Activated naive CD4-positive, alpha-beta T cell treated with anti-CD3 and anti-CD28 coated beads for 36 hours (primary cell): ENCODE results near the gene GALNT13. TPM values are rescaled to one million over a fixed set of nuclear protein-coding genes. Genes with fewer than 3 reads are reported as not detected.

Experiments
- CTCF ChIA-PET: fragments of 350-600 bp; sonication (Branson Sonifier 250); formaldehyde crosslinking; loops from one replicate; lab custom pipeline; 2021; ENCODE audit warnings: antibody characterized with exemption; lab: Charles Lee
- DNase-seq: peaks from one replicate; pipeline ENCODE4 v3.0.0-alpha.2; 2020
- H3K27ac Mint-ChIP-seq: one replicate; pipeline ENCODE4 v1.8.0; 2021; ENCODE audit warnings: mild to moderate bottlenecking, mixed read lengths
- H3K27me3 Mint-ChIP-seq: one replicate; pipeline ENCODE4 v1.8.0; 2021; ENCODE audit warnings: low read depth, mixed read lengths
- H3K36me3 Mint-ChIP-seq: one replicate; pipeline ENCODE4 v1.8.0; 2021; ENCODE audit warnings: low read depth, mixed read lengths
- H3K4me1 Mint-ChIP-seq: one replicate; pipeline ENCODE4 v1.8.0; 2021; ENCODE audit warnings: low read depth, mixed read lengths
- H3K4me3 Mint-ChIP-seq: one replicate; pipeline ENCODE4 v1.8.0; 2021; ENCODE audit warnings: mild to moderate bottlenecking, moderate library complexity, mixed read lengths
- H3K9me3 Mint-ChIP-seq: one replicate; pipeline ENCODE4 v1.8.0; 2021; ENCODE audit warnings: mixed read lengths
- intact Hi-C: fragments of 100-400 bp; cut with micrococcal nuclease; formaldehyde crosslinking; loops from one replicate; pipeline ENCODE4 v1.15.1; 2023
- total RNA-seq, 2 experiments: library from RNA; stranded (reverse); gene quantifications; one replicate each; pipeline ENCODE4 v1.2.3, GENCODE V29; 2021

The GALNT13 gene
- total RNA-seq, 2 experiments from 2014 or later = not detected

DNA sequence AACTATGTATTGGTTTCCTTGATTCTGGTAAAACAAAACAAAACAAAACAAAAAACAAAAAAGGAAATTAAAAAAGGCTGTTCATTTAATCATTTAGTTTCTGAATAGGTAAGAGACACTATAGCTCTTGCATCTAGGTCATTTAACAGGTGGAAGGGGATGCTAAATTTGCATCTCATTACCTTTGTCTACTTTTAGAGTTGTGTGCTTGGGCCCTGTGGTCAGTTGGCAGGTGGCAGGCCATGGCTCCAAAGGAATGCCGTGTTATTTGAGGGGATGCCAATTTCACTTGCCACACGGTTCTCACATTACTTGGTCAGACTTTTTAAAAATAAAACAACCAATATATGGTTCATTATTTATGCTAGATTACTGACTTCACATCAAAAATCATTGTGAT lies 9.2 kb downstream of the GALNT13 start:
- no peak for DNase-seq
- no peak overlapping the region for H3K27ac Mint-ChIP-seq
- no peak overlapping the region for H3K4me3 Mint-ChIP-seq
- H3K9me3 Mint-ChIP-seq = peaks cover 5% of the 10 kb centered on the region
- CTCF ChIA-PET = no interaction called here
- intact Hi-C loops = no loop called here
- no peaks in the 10 kb centered on the region for H3K36me3 Mint-ChIP-seq
- no peaks in the 10 kb centered on the region for H3K4me1 Mint-ChIP-seq
- H3K27me3 Mint-ChIP-seq = no peaks in the 10 kb centered on the region

DNA sequence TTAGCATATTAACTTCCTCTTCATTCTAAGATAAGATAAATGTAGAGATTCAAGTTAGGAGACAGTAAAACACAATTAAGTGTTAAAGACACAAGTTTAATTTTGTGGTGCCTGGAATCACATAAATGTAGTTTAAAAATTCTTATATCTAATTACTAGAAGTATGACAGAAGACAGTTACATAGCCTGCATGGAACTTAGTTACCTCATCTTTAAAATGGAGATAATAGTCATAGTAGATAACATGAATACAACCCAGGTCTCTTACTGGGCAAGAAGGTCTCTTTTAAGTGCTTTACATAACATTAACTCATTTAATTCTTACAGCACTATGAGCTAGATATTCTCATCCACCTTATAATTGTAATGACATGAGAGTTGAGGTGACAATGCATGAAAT lies 15.1 kb downstream of the GALNT13 start:
- Mint-ChIP-seq H3K9me3 (peaks cover 5% of the 10 kb centered on the region), H3K4me1 (no peaks in the 10 kb centered on the region)
- CTCF ChIA-PET = no interaction called here

DNA sequence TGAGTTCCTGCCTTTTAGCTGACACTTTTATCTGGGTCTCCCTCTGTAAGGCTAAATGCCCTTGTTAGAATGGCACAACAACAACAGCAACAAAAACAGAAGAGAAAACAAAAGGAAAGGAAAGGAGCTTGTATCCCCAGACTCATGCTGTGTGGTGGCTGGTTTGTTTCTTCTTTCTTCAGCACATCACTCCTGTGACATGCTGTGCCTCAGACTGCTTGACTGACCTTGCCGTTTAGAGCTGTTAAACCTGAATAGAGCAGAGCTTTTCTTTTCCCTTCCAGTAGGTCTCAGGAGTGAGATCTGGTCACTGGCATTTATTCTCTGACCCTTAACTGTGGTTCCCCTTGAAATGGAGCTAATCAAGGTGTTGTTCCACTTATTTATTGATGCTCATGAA lies 18.9 kb downstream of the GALNT13 start:
- Mint-ChIP-seq H3K27me3 (no peaks in the 10 kb centered on the region), H3K27ac (no peak overlapping the region), H3K4me1 (no peaks in the 10 kb centered on the region), H3K4me3 (no peak overlapping the region), H3K9me3 (peaks cover 2% of the 10 kb centered on the region), H3K36me3 (no peaks in the 10 kb centered on the region)
- CTCF ChIA-PET = no interaction called here
- no peak for DNase-seq
- intact Hi-C loops = no loop called here

More for the DNA sequence above, 15.1 kb downstream of the GALNT13 start:
- Mint-ChIP-seq H3K27ac (no peak overlapping the region), H3K36me3 (no peaks in the 10 kb centered on the region), H3K4me3 (no peak overlapping the region), H3K27me3 (no peaks in the 10 kb centered on the region)
- DNase-seq = no peak
- intact Hi-C loops = no loop called here

DNA sequence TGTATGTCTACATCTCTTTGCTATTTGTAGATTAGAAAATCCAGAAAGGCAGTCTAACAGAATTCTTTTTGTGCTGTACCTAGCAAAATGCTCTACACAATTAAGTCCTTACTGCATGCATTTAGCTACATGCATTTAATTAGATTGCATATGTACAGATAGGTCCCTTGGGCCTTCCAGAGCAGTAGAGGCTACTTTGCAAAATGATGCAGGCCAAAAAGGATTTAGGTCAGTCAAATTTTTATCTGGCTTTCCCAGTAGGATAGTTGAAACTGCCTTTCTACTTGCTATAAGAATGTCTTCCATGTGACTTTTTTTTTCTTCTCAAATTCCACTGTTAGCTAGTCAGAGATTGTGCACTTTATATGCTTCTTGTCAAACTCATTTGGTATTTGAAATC lies 19.3 kb downstream of the GALNT13 start:
- no peak overlapping the region for H3K27ac Mint-ChIP-seq
- H3K4me3 Mint-ChIP-seq = no peak overlapping the region
- CTCF ChIA-PET = no interaction called here
- no peaks in the 10 kb centered on the region for H3K9me3 Mint-ChIP-seq
- no peak for DNase-seq
- intact Hi-C loops = no loop called here
- H3K4me1 Mint-ChIP-seq = no peaks in the 10 kb centered on the region
- no peaks in the 10 kb centered on the region for H3K36me3 Mint-ChIP-seq
- no peaks in the 10 kb centered on the region for H3K27me3 Mint-ChIP-seq

DNA sequence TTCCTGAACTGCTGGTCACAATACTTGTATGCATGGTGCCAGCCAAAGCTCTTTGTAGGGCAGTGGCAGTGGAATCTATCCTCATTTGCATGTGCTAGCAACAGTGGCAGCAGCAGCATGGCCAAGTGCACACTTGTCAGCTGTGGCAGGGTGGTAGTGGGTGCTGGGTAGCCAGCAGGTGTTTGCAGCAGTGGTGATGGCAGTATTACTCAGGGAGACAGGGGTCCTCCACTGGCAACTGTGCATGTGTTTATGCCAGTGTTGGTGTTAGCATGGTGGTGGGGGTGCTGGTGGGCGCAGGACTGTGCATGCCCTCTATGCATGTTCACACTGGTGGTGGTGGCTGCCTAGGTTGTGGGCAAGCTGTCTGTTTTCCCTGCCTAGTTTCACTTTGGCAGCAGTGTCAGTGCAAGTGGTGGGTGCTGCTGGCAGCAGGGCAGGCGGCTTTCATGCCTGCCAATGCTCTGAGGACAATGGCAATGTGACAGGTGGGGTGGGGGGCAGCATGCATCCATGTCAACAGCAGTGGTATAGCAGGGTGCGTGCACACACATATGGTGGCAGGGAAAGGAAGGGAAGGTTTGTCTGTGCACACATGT lies 41.2 kb downstream of the GALNT13 start:
- Mint-ChIP-seq H3K9me3 (peaks cover 21% of the 10 kb centered on the region), H3K36me3 (no peaks in the 10 kb centered on the region), H3K27me3 (no peaks in the 10 kb centered on the region), H3K27ac (no peak overlapping the region), H3K4me1 (no peaks in the 10 kb centered on the region), H3K4me3 (no peak overlapping the region)
- no peak for DNase-seq
- intact Hi-C loops = no loop called here
- CTCF ChIA-PET = no interaction called here

DNA sequence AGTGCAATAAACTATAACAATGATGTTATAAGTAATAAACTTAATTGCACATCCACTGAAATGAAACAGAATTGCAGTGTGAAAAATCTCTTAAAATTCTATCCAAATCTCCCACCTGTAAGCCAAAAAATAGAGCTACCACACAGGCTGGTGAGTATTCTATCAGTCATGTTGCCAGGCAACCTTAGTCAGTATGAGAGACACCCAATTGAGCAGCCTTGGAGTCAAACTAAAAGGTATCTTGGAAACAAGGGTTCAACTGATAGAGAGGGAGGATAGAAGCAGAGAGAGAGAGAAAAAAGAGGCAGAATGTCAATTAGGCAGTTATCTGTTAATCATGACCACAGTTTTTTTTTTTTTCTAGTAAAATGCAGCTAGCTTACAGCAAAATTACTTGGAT lies 45.8 kb downstream of the GALNT13 start:
- CTCF ChIA-PET = no interaction called here
- no peak overlapping the region for H3K27ac Mint-ChIP-seq
- H3K27me3 Mint-ChIP-seq = no peaks in the 10 kb centered on the region
- no peaks in the 10 kb centered on the region for H3K36me3 Mint-ChIP-seq
- no peak for DNase-seq
- H3K4me1 Mint-ChIP-seq = no peaks in the 10 kb centered on the region
- H3K9me3 Mint-ChIP-seq = peaks cover 4% of the 10 kb centered on the region
- intact Hi-C loops = no loop called here
- H3K4me3 Mint-ChIP-seq = no peak overlapping the region

DNA sequence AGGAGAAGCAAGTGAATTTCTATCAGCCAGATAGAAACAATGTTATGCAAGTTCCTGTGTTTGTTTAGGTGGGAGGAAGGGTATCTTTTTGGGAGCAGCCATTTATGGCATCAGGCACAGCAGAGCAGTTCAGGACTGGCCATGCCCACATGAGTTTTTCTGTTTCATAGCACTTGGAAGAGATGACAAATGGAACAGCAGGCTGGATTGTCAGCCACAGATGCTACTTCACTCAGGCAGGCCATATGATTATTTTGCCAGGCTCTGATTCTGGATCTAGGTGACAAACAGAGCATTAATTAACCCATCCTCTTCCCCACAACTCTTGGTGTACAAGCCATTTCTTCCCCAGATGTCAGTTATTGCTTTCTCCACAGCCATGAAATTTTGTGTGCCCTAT lies 63.8 kb downstream of the GALNT13 start:
- Mint-ChIP-seq H3K36me3 (no peaks in the 10 kb centered on the region), H3K27me3 (no peaks in the 10 kb centered on the region), H3K4me1 (no peaks in the 10 kb centered on the region), H3K9me3 (peaks cover 8% of the 10 kb centered on the region), H3K4me3 (no peak overlapping the region), H3K27ac (no peak overlapping the region)
- DNase-seq = no peak
- intact Hi-C loops = no loop called here
- CTCF ChIA-PET = no interaction called here

DNA sequence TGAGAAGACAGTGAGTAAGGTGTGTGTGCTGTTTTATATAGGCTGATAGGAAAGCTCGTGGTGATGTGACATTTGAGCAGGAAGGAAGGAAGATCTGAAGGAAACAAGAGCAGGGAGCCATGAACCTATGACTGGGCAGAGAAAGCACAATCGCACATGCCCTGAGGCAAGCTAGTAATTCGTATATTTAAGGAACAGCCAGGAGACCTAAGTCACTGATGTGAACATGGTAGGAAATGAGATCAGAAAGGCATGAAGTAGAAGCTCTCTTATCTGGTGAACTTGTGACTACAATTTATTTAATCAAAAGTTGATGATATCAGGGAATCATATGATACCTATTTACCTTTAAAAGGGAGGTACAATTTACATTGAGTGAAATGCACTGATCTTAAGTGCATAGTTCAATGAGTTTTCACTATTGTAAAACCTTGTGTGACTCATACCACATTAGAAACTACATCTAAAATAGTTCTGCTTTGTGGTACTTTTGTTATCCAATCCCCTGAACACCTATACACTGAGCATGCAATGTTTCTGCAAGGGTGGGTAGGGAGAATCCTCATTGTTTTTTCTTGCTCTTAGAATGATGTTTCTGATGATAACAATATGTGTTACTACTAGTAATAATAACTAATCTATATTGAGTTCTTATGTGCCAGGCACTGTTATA lies 67.5 kb downstream of the GALNT13 start:
- H3K27me3 Mint-ChIP-seq = no peaks in the 10 kb centered on the region
- no peak overlapping the region for H3K27ac Mint-ChIP-seq
- CTCF ChIA-PET = interaction anchor here (0.6 kb wide), 1 partner anchor 721 kb away, joined by 3 read pairs; no protein-coding TSS in a partner anchor
- no peak for DNase-seq
- intact Hi-C loops = no loop called here
- H3K9me3 Mint-ChIP-seq = peaks cover 4% of the 10 kb centered on the region
- no peaks in the 10 kb centered on the region for H3K4me1 Mint-ChIP-seq
- H3K4me3 Mint-ChIP-seq = no peak overlapping the region
- H3K36me3 Mint-ChIP-seq = no peaks in the 10 kb centered on the region

DNA sequence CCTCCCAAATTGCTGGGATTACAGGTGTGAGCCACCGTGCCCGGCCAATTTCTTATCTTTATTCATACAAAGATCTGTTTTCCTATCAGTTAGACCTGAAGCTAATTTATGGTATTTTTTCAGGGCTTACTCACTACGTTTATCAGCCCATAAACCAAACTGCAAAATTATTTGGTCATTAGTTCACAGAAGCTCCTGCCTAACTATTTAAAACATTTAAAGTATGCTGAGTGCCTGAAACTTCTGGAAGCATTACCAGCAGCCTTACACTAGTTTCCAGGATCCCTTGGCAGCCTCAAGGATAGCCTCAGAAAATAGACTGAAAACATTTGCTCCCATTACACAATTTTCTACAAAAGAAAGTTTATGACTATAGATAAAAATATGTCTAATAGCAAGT lies 68.8 kb downstream of the GALNT13 start:
- intact Hi-C loops = no loop called here
- DNase-seq = no peak
- H3K4me1 Mint-ChIP-seq = no peaks in the 10 kb centered on the region
- H3K9me3 Mint-ChIP-seq = peaks cover 3% of the 10 kb centered on the region
- no peak overlapping the region for H3K27ac Mint-ChIP-seq
- no peak overlapping the region for H3K4me3 Mint-ChIP-seq
- H3K27me3 Mint-ChIP-seq = no peaks in the 10 kb centered on the region
- no peaks in the 10 kb centered on the region for H3K36me3 Mint-ChIP-seq
- CTCF ChIA-PET = interaction anchor here (0.7 kb wide), 1 partner anchor 366 kb away, joined by 5 read pairs; no protein-coding TSS in a partner anchor

DNA sequence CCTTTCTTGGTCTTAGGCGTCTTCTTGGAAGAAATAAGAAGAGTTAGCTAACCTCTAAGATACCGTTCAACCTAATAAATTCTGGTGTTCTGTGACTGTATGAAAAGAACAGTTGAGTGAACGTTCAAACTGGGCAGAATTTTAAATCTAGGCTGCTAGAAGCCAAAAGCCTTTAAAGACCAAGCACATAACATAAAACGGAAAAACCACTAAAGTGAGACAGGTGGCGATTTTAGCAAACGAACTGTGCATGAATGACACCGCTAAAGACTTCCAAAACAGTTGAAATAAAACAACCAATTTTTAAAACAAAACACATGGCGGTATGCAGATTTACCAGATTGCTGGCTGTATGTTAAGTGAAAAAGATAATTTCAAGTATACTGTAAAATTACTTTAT lies 73.1 kb downstream of the GALNT13 start:
- no peaks in the 10 kb centered on the region for H3K27me3 Mint-ChIP-seq
- no peak for DNase-seq
- CTCF ChIA-PET = no interaction called here
- no peak overlapping the region for H3K27ac Mint-ChIP-seq
- H3K9me3 Mint-ChIP-seq = no peaks in the 10 kb centered on the region
- H3K4me1 Mint-ChIP-seq = no peaks in the 10 kb centered on the region
- intact Hi-C loops = no loop called here
- no peaks in the 10 kb centered on the region for H3K36me3 Mint-ChIP-seq
- no peak overlapping the region for H3K4me3 Mint-ChIP-seq

DNA sequence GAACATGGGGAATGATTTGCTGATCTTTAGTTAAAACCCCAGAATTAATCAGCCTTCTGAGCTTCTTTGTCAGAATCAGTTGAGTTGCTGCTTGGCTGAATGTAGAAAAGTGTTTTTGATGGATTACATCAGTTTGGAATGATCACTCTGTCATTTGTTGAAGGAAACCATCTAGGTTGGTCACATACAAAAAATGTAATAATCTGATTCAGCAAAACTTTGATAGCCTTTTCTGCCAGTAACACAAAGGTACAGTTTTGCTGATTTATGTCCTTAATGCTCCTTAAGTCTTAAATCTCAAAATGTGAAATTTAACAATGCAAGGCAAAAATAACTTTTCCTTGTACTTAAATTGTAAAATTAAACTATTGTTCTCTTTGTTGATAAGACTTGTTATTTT lies 74.3 kb downstream of the GALNT13 start:
- intact Hi-C loops = no loop called here
- CTCF ChIA-PET = no interaction called here
- Mint-ChIP-seq H3K4me3 (no peak overlapping the region), H3K27ac (no peak overlapping the region), H3K4me1 (no peaks in the 10 kb centered on the region), H3K36me3 (no peaks in the 10 kb centered on the region), H3K9me3 (no peaks in the 10 kb centered on the region), H3K27me3 (no peaks in the 10 kb centered on the region)
- DNase-seq = no peak

DNA sequence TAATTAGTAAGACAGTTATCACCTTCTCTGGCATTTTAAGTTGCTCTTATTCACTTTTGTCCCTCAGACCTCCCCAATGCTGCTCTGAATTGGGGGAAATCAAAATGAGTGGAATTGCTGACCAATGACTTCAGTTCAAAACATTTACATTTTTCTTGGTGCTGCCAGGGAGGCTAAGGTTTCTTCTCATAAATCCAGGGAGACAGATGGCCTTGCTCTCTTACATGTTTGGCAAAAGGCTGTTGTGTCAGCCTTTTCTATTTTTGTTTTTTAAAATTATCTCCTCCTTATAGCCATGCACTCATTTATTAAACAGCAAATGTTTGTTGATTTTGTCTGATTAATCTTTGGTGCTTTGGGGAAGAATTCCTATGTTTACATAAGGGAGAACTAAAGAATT lies 82.0 kb downstream of the GALNT13 start:
- Mint-ChIP-seq H3K4me1 (no peaks in the 10 kb centered on the region), H3K4me3 (no peak overlapping the region), H3K27ac (no peak overlapping the region), H3K27me3 (no peaks in the 10 kb centered on the region), H3K36me3 (no peaks in the 10 kb centered on the region), H3K9me3 (peaks cover 3% of the 10 kb centered on the region)
- no peak for DNase-seq
- CTCF ChIA-PET = no interaction called here
- intact Hi-C loops = no loop called here

DNA sequence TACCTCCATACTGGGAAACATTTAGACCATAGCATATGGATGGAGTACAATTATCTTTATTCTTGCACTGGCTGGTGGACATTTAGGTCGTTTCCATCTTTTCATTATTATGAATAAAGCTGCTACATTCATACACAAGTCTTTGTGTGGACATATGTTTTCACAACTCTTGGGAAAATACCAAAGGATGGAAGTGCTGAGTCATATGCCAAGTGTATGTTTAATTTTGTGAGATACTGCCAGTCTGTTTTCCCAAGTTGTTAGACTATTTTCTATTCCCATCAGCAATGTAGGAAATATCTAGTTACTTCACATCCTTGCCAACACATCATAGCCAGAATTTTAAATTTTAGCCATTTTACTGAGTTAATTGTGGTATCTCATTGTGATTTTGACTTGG lies 91.5 kb downstream of the GALNT13 start:
- Mint-ChIP-seq H3K27me3 (no peaks in the 10 kb centered on the region), H3K9me3 (peaks cover 6% of the 10 kb centered on the region), H3K36me3 (no peaks in the 10 kb centered on the region), H3K27ac (no peak overlapping the region), H3K4me3 (no peak overlapping the region), H3K4me1 (no peaks in the 10 kb centered on the region)
- DNase-seq = no peak
- CTCF ChIA-PET = no interaction called here
- intact Hi-C loops = no loop called here
